GM19238 (cell line): Measurements from ENCODE around the gene C17orf107.
A peak's percentile ranks its signal among the peaks of the same experiment; 100 is the strongest.

ENCODE experiments used
- DNase-seq: peaks from one replicate; pipeline ENCODE4 v3.0.0; 2011; ENCODE audit warnings: low spot score; ENCODE audit not compliant: insufficient read length

Gene C17orf107

DNA sequence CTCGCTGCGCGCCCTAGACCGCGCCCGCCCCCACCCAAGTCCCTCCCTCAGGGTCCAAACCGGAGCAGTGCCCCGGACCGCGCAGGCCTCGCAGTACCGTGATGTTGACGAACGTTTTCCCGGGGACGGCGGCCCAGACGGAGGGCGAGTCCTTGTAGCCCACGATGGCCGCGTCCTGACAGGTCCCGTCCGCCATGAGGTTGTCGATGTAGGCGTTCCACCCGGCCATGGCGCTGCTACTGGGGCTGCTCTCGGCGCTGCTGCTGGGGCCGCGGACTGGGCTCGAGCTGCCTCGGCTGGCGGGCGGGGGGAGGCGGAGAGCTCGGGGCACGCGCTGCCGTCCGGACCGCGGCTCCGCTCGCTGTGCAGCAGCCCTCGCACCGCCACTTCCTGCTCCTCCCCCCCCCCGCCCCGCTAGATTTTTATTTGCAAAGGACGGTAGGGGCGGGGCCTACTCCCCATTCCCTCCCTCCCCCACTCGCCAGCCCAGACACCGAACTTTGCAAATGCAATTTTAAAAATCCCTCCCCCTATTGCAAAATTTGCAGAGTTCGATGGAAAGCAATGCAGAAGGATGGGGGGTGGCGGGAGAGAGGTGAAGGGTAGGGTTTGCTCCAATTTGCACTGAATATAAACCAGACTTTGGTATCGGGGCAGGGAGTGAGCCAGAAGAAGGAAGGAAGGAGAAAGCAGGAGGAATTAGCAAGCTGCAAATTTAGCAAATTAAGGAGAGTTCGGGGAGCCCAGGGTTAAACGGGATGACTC lies 49.0 kb downstream of the C17orf107 start, which contains the start of gene PFN1:
TSS of gene PFN1 (minus strand) at position 365 of the 765 bp plus-strand sequence. CDS start at position 229, 136 bp downstream.
- peak; percentile 84 for DNase-seq

- DNase-seq: peak; percentile 85
Observed at GRCh38 chr17:4948931-4949320, 49.6 kb downstream of the C17orf107 start.

- DNase-seq: peak; percentile 84
Observed at GRCh38 chr17:4949321-4950074, 50.2 kb downstream of the C17orf107 start.

GRCh38 chr17:4950075-4950745 lies 50.9 kb downstream of the C17orf107 start:
- DNase-seq: no peak

GRCh38 chr17:4950746-4951204 lies 51.4 kb downstream of the C17orf107 start, which contains the start of gene ENO3:
Gene ENO3 (plus strand): TSS chr17:4951119. CDS start chr17:4951830, 711 bp downstream.
- no peak for DNase-seq

- DNase-seq: no peak
Observed at GRCh38 chr17:4951486-4951885, 52.1 kb downstream of the C17orf107 start.
